Right renal pelvis (tissue), 4 donors: Measurements from ENCODE around the gene TP73. TPM values are rescaled to one million over a fixed set of nuclear protein-coding genes. Genes with fewer than 3 reads are reported as not detected.
A peak's percentile ranks its signal among the peaks of the same experiment; 100 is the strongest.

ENCODE experiments used
- DNase-seq, 4 donors: peaks; one replicate each; pipeline ENCODE4 v3.0.0-alpha.2; 2013; ENCODE audit warnings: low read depth in 4 of 4, low spot score in 3 of 4, missing footprints in 1 of 4
- polyA plus RNA-seq, 4 donors: library from polyadenylated mRNA; unstranded; fragments of 120-200 nt; gene quantifications; one replicate each; pipeline ENCODE4 v1.2.1, GENCODE V29; 2013; ENCODE audit not compliant: insufficient read length in 4 of 4

TP73 gene
- polyA plus RNA-seq, 4 donors = 0.55 to 0.70 (median 0.62) TPM

- DNase-seq = no peak
These were observed 97.2 kb downstream of the TP73 start for GRCh38 chr1:3749512-3749911.

GRCh38 chr1:3750741-3751140 lies 98.4 kb downstream of the TP73 start:
- no peak for DNase-seq

- no peak for DNase-seq
These were observed 100.2 kb downstream of the TP73 start, which contains the start of gene CCDC27 for GRCh38 chr1:3752400-3752945. Gene CCDC27, plus strand, starts transcription at chr1:3752450. Its CDS starts 32 bp downstream, at chr1:3752482.

- DNase-seq = no peak
These were observed 101.5 kb downstream of the TP73 start for GRCh38 chr1:3753656-3754454.

GRCh38 chr1:3756394-3756793 lies 104.1 kb downstream of the TP73 start:
- DNase-seq = no peak

- no peak for DNase-seq
These were observed 106.8 kb downstream of the TP73 start for GRCh38 chr1:3759164-3759563.

- no peak for DNase-seq
These were observed 107.5 kb downstream of the TP73 start for GRCh38 chr1:3759796-3760195.

- DNase-seq = no peak
These were observed 109.1 kb downstream of the TP73 start for GRCh38 chr1:3761296-3762010.

- no peak for DNase-seq
These were observed 110.0 kb downstream of the TP73 start for GRCh38 chr1:3762151-3762872.

- no peak for DNase-seq
These were observed 110.5 kb downstream of the TP73 start for GRCh38 chr1:3762873-3763228.

GRCh38 chr1:3763351-3764125 lies 111.2 kb downstream of the TP73 start:
- no peak for DNase-seq

- DNase-seq = no peak
These were observed 115.1 kb downstream of the TP73 start for GRCh38 chr1:3767328-3767925.

GRCh38 chr1:3768811-3769390 lies 116.6 kb downstream of the TP73 start:
- DNase-seq = no peak

GRCh38 chr1:3770047-3770765 lies 117.9 kb downstream of the TP73 start:
- no peak for DNase-seq

GRCh38 chr1:3771108-3772026 lies 119.1 kb downstream of the TP73 start:
- DNase-seq = no peak

GRCh38 chr1:3772027-3772714 lies 119.9 kb downstream of the TP73 start:
- peak; percentile 64 to 73 (median 70) for DNase-seq
